ENCODE data around the gene GALNT2. TPM values are rescaled to one million over a fixed set of nuclear protein-coding genes. Genes with fewer than 3 reads are reported as not detected.

GALNT2 gene
- total and polyA plus RNA-seq, 2 of the 13 experiments (the other 11 are each of a cell fraction or from before 2014, with no cell fraction given), result 39.3 to 39.6 TPM

GRCh38 chr1:230248889-230249270 is 181.8 kb downstream of the GALNT2 start:
- Histone ChIP-seq H3K27me3 (ENCODE audit: control insufficient read depth in 1 of 2, insufficient read depth in 2 of 2, low read length in 2 of 2) (no peaks in the 10 kb centered on the region), H3K4me1 (ENCODE audit: insufficient read depth, low read length) (peaks cover 5% of the 10 kb centered on the region), H3K4me2 (ENCODE audit: low read depth, low read length) (no peak overlapping the region), H3K27ac (ENCODE audit: extremely low read length, insufficient read depth, low read length) (no peak overlapping the region), H3K4me3 (replicated peaks in 1 of 3; ENCODE audit: insufficient read depth in 1 of 3, low read depth in 2 of 3, low read length in 3 of 3) (no peak overlapping the region), H3K36me3 (replicated peaks in 1 of 2; ENCODE audit: control insufficient read depth in 1 of 2, insufficient read depth in 2 of 2, low read length in 2 of 2) (peaks cover 14 to 63% of the 10 kb centered on the region in 2 experiments), H3K9me3 (ENCODE audit: low read length) (no peaks in the 10 kb centered on the region), H2AFZ (ENCODE audit: low read length) (no peak overlapping the region), H3K9ac (ENCODE audit: insufficient read depth, low read depth, low read length) (no peak overlapping the region), H4K20me1 (ENCODE audit: insufficient read depth, low read length) (no peaks in the 10 kb centered on the region), H3K79me2 (ENCODE audit: insufficient read depth, low read length) (no peaks in the 10 kb centered on the region)
- FAIRE-seq (no peak), ATAC-seq (no peak), DNase-seq (ENCODE audit: low spot score) (no peak)
- in situ Hi-C loops (cut with HindIII; ENCODE audit: extremely low pct_ligation_motif_present, low pct_unique_long_range_greater_than_20kb) (no loop called here), intact Hi-C loops (cut with micrococcal nuclease; ENCODE audit: unreplicated experiment) (no loop called here)
- POLR2A ChIA-PET, result no interaction called here
- WGBS (ENCODE audit: low lambda C conversion rate), result 95% methylated on average over 7 of the region's 7 CpGs
- CTCF ChIA-PET (ENCODE audit: low intra/inter-chr PET ratio, low total read pairs), result no interaction called here
- BruUV-seq (replicated peaks), result no TSS peak
- TF ChIP-seq ZNF547 (CRISPR knock-in tag; IDR thresholded peaks at IDR 0.05) (no peak), ZNF34 (CRISPR knock-in tag; IDR thresholded peaks at IDR 0.05; ENCODE audit: borderline replicate concordance) (no peak), XRCC5 (optimal IDR thresholded peaks at IDR 0.05; ENCODE audit: low read length) (no peak), SRF (IDR thresholded peaks at IDR 0.05; ENCODE audit: low read depth, low read length) (no peak), ZBTB8A (CRISPR knock-in tag; IDR thresholded peaks at IDR 0.05; ENCODE audit: borderline replicate concordance, low read depth) (no peak), ZFP90 (CRISPR knock-in tag; IDR thresholded peaks at IDR 0.05; ENCODE audit: borderline replicate concordance) (no peak), ATRX (CRISPR knock-in tag; IDR thresholded peaks at IDR 0.05; ENCODE audit: borderline replicate concordance) (no peak), DR1 (CRISPR knock-in tag; IDR thresholded peaks at IDR 0.05) (no peak), ZBTB49 (CRISPR knock-in tag; IDR thresholded peaks at IDR 0.05; ENCODE audit: borderline replicate concordance) (no peak), RERE (CRISPR knock-in tag; IDR thresholded peaks at IDR 0.05; ENCODE audit: low read depth) (no peak), AKAP8 (CRISPR knock-in tag; IDR thresholded peaks at IDR 0.05) (no peak), ZNF337 (CRISPR knock-in tag; IDR thresholded peaks at IDR 0.05; ENCODE audit: borderline replicate concordance, low read depth) (no peak)

All from HepG2 (cell line).